CD4-positive, alpha-beta T cell (primary cell): ENCODE measurements around the gene HOXA11. TPM values are rescaled to one million over a fixed set of nuclear protein-coding genes. Genes with fewer than 3 reads are reported as not detected.

Experiments
- ATAC-seq: fragments of 200-7000 bp; cut with Tn5 transposase; one replicate; pipeline ENCODE4 v1.10.0; 2022; ENCODE audit warnings: mild to moderate bottlenecking; ENCODE audit not compliant: poor library complexity
- CTCF ChIA-PET: fragments of 350-600 bp; sonication (Branson Sonifier 250); formaldehyde crosslinking; loops from one replicate; lab custom pipeline; 2021; ENCODE audit warnings: antibody characterized with exemption, inconsistent platforms; lab: Charles Lee
- POLR2A ChIA-PET: fragments of 350-600 bp; sonication (Branson Sonifier 250); formaldehyde crosslinking; loops from one replicate; lab custom pipeline; 2021; ENCODE audit warnings: antibody characterized with exemption, inconsistent platforms; lab: Charles Lee
- DNase-seq, 14 experiments: peaks; one replicate each; pipeline ENCODE4 v3.0.0-alpha.2; 2013 to 2020; ENCODE audit warnings: mixed read lengths in 2 of 14
- H3K27ac ChIP-seq, 2 donors: one replicate each; pipeline versions ENCODE4 v1.5.1 to v1.7.0; 2013; ENCODE audit warnings: low read length in 2 of 2, low read depth in 1 of 2, mild to moderate bottlenecking in 1 of 2
- H3K27me3 ChIP-seq, 2 experiments: 1 replicate in 1 of 2; 2 replicates in 1 of 2; pipeline versions ENCODE4 v1.6.1 to v1.7.0; 2013; ENCODE audit warnings: low read length in 2 of 2, control low read depth in 1 of 2, mild to moderate bottlenecking in 1 of 2, moderate library complexity in 1 of 2; ENCODE audit not compliant: insufficient read depth in 2 of 2, control insufficient read depth in 1 of 2
- H3K36me3 ChIP-seq: one replicate; pipeline ENCODE4 v1.6.1; 2013; ENCODE audit warnings: low read length, control low read depth; ENCODE audit not compliant: insufficient read depth
- H3K4me1 ChIP-seq: one replicate; pipeline ENCODE4 v1.6.1; 2013; ENCODE audit warnings: low read length, control low read depth; ENCODE audit not compliant: insufficient read depth
- H3K4me3 ChIP-seq: one replicate; pipeline ENCODE4 v1.5.1; 2013; ENCODE audit warnings: mild to moderate bottlenecking, low read length, moderate library complexity
- H3K9me3 ChIP-seq, 2 experiments: 1 replicate in 1 of 2; 2 replicates in 1 of 2; pipeline versions ENCODE4 v1.6.1 to v1.7.0; 2013; ENCODE audit warnings: low read length in 2 of 2, mild to moderate bottlenecking in 2 of 2, control low read depth in 1 of 2, moderate library complexity in 1 of 2; ENCODE audit not compliant: control insufficient read depth in 1 of 2, insufficient read depth in 1 of 2
- H3K27ac Mint-ChIP-seq: one replicate; pipeline ENCODE4 v1.8.0; 2020; ENCODE audit warnings: mixed read lengths
- H3K27me3 Mint-ChIP-seq: one replicate; pipeline ENCODE4 v1.8.0; 2021; ENCODE audit warnings: mixed read lengths
- H3K36me3 Mint-ChIP-seq: one replicate; pipeline ENCODE4 v1.8.0; 2021; ENCODE audit warnings: low read depth, mixed read lengths
- H3K4me1 Mint-ChIP-seq: one replicate; pipeline ENCODE4 v1.8.0; 2021; ENCODE audit warnings: low read depth, mixed read lengths
- H3K4me3 Mint-ChIP-seq: one replicate; pipeline ENCODE4 v1.8.0; 2020; ENCODE audit warnings: mild to moderate bottlenecking, mixed read lengths
- H3K9me3 Mint-ChIP-seq: one replicate; pipeline ENCODE4 v1.8.0; 2020; ENCODE audit warnings: mixed read lengths
- CTCF ChIP-seq: fragments of 200-600 bp; IDR thresholded peaks from one replicate; pipeline ENCODE4 v1.8.0; 2022; ENCODE audit warnings: antibody characterized with exemption, mild to moderate bottlenecking
- intact Hi-C, 2 experiments: fragments of 100-400 bp; cut with DNase I in 1 of 2; cut with micrococcal nuclease in 1 of 2; formaldehyde crosslinking; loops; one replicate each; pipeline versions ENCODE4 v1.15.1 to v1.9.0; 2023 to 2025; cut with DNase I, micrococcal nuclease
- total RNA-seq, 174 experiments: library from RNA in 2 of 174; stranded (reverse) in 2 of 174; gene quantifications; one replicate each; pipeline ENCODE4 v1.2.3 and lab custom pipeline; 2021 to 2026

The HOXA11 gene
- total RNA-seq, 2 experiments from 2014 or later: not detected

DNA sequence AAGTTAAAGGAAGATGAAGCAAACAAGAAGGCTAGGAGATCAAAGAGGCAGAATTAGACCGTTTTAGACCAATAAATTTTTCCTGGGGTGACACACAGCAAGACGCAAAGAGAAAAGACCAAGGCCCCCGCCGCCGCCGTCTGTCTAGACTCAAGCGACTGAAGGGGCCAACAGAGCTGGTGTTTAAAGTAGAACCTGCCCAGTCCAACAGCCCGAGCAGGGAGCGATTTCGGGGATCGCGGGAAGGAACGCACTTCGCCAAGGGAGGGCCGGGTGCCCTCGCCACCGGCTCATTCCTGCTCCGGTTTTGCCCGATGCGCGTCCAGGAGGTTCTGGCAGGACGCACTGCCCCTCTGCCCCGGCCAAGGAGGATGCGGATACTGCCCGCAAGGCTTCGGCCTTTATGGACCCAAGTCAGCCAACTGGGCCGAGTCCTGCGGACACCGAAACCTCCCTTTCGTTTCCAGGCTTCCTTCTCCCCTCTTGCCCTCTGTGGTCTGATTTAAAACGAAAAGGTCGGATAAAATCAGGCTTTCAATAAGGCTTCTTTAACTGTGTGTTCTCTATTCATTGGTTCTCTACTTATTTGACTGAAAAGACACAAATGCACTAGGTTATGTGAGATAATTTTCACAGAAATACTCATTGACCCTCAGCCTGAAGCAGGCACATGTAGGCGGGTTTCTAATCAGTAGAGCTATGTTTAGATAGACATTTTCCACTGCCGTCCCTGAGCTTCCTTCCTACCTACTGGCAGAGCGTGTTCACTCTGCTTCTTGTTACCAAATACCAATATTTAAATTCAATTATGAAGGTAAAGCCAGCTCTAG, 26.4 kb downstream of the HOXA11 start:
- H3K9me3 ChIP-seq: peaks cover 0 to 61% of the 10 kb centered on the region in 2 experiments
- H3K27me3 ChIP-seq: peaks cover 82 to 95% of the 10 kb centered on the region in 2 experiments
- intact Hi-C loops: loop anchor here in 1 of 2 experiments (5.0 kb wide), 1 partner anchor 956 kb away; the partner anchor contains the start of genes CBX3 and HNRNPA2B1
- H3K27ac ChIP-seq: no peak overlapping the region
- Mint-ChIP-seq H3K4me1 (peaks cover 60% of the 10 kb centered on the region), H3K27me3 (peaks cover 96% of the 10 kb centered on the region), H3K9me3 (no peaks in the 10 kb centered on the region), H3K27ac (peak overlapping the region; percentile 37), H3K36me3 (no peaks in the 10 kb centered on the region), H3K4me3 (peak overlapping the region; percentile 59)
- ATAC-seq (no peak), DNase-seq (peak in 3 of 14 experiments; percentile 24 to 32 (median 25))
- H3K36me3 ChIP-seq: no peaks in the 10 kb centered on the region
- TF ChIP-seq CTCF: no peak
- H3K4me1 ChIP-seq: peaks cover 58% of the 10 kb centered on the region
- POLR2A ChIA-PET: interaction anchor here (1.5 to 1.8 kb wide), 2 partner anchors 10 to 1297 kb away, joined by 4 to 5 read pairs; no protein-coding TSS in a partner anchor
- no peak overlapping the region for H3K4me3 ChIP-seq
- CTCF ChIA-PET: interaction anchor here (1.0 to 1.8 kb wide), 7 partner anchors 8 to 789 kb away, joined by 3 to 12 read pairs (median 4); no protein-coding TSS in a partner anchor

DNA sequence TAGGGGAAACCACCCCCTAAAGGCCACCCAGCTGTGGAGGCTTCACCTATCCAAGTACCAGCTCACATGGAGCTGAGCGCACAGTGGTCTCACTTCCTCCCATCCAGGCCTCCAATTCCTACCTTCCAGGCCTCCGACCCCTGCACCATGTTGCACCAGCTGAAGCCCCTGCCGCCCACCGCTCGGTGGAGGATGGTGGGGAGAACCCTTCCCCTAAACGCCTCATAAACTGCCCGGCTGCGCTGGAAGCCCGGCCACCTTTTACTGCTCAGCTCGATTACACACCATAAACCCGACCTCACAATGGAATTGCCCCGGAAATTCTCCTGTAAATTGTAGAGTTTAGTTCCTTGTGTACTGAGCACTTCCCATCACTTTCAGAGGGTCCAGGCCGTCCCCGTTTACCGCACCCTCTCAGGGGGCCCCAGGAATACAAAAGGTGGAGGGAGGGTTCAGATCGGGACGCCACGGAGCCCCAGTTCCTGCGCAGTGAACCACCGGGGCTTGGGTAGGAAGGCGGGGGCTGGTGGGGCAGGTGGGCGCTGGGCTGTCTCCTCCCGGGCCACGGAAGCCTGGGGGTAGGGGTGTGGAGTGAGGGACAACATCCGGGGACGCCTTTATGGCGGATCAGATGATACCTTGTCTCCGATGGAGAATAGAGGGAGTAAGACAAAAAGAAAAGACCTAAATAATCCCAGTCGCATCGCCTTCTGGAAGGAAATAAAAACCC, 27.2 kb downstream of the HOXA11 start:
- Histone ChIP-seq H3K4me1 (peaks cover 58% of the 10 kb centered on the region), H3K9me3 (peaks cover 0 to 62% of the 10 kb centered on the region in 2 experiments), H3K36me3 (no peaks in the 10 kb centered on the region), H3K4me3 (no peak overlapping the region), H3K27ac (no peak overlapping the region), H3K27me3 (peaks cover 84 to 95% of the 10 kb centered on the region in 2 experiments)
- DNase-seq (peak in 3 of 14 experiments; percentile 12 to 32 (median 22)), ATAC-seq (no peak)
- Mint-ChIP-seq H3K36me3 (no peaks in the 10 kb centered on the region), H3K27ac (peak overlapping the region; percentile 37), H3K4me3 (peak overlapping the region; percentile 59), H3K27me3 (peaks cover 96% of the 10 kb centered on the region), H3K9me3 (no peaks in the 10 kb centered on the region), H3K4me1 (peaks cover 60% of the 10 kb centered on the region)
- CTCF ChIA-PET: interaction anchor here (1.8 kb wide), 1 partner anchor 13 kb away, joined by 6 read pairs; no protein-coding TSS in a partner anchor
- POLR2A ChIA-PET: interaction anchor here (1.5 to 1.8 kb wide), 2 partner anchors 11 to 1296 kb away, joined by 4 to 5 read pairs; no protein-coding TSS in a partner anchor
- intact Hi-C loops: loop anchor here in 1 of 2 experiments (5.0 kb wide), 1 partner anchor 956 kb away; the partner anchor contains the start of genes CBX3 and HNRNPA2B1
- no peak for TF ChIP-seq CTCF
